GM23338 (cell line): ENCODE results near the gene ADGRG1.

Experiments used
- TF ChIP-seq, protein P1 (sequence below), 2 experiments: fragments of 200-600 bp in 1 of 2; sonication (generic) in 1 of 2; conservative IDR thresholded peaks; 2 replicates each; pipeline versions ENCODE4 v1.5.1 to v1.6.1; 2016 to 2017; ENCODE audit warnings: antibody characterized with exemption in 2 of 2, low read depth in 2 of 2, mild to moderate bottlenecking in 2 of 2, moderate library complexity in 1 of 2
- TF ChIP-seq, protein P2 (sequence below): IDR thresholded peaks from one replicate; pipeline ENCODE4 v1.6.1; 2018; ENCODE audit warnings: antibody characterized with exemption; ENCODE audit not compliant: unreplicated experiment

DNA sequence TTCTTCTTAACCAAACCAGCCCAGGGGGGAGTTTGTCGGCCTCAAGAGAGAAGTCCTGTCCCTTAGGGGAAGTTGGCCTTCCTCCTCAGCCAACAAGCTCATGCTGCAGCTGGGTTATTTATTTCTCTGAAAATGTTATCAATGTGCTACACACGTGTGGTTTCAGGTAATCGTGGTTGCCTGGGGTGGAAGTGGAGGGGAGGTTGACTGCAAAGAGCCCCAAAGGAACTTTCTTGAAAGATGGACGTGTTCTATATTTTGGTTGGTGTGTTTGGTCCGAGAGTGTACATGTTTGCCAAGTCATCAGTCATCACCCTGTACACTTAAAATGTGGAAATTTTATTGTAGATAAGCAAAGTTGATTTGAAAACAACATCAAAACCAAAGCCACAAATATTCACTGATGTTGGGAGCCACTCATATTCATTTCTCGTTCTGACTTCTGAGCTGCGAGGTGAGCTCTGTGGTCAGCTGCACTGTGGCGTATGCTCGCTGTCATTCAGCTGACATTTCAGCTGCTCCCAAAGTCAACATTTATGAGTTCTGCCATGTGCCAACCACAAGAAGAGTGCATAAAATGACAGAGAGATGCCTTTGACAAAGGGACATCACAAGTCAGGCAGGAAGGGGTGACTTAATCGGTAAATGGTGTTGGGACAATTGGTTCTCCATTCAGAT is 26.5 kb upstream of the ADGRG1 start:
- TF ChIP-seq, protein P1, sequence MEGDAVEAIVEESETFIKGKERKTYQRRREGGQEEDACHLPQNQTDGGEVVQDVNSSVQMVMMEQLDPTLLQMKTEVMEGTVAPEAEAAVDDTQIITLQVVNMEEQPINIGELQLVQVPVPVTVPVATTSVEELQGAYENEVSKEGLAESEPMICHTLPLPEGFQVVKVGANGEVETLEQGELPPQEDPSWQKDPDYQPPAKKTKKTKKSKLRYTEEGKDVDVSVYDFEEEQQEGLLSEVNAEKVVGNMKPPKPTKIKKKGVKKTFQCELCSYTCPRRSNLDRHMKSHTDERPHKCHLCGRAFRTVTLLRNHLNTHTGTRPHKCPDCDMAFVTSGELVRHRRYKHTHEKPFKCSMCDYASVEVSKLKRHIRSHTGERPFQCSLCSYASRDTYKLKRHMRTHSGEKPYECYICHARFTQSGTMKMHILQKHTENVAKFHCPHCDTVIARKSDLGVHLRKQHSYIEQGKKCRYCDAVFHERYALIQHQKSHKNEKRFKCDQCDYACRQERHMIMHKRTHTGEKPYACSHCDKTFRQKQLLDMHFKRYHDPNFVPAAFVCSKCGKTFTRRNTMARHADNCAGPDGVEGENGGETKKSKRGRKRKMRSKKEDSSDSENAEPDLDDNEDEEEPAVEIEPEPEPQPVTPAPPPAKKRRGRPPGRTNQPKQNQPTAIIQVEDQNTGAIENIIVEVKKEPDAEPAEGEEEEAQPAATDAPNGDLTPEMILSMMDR (conservative IDR thresholded peaks at IDR 0.05; ENCODE audit: low read depth in 2 of 2), result no peak
- TF ChIP-seq, protein P2, sequence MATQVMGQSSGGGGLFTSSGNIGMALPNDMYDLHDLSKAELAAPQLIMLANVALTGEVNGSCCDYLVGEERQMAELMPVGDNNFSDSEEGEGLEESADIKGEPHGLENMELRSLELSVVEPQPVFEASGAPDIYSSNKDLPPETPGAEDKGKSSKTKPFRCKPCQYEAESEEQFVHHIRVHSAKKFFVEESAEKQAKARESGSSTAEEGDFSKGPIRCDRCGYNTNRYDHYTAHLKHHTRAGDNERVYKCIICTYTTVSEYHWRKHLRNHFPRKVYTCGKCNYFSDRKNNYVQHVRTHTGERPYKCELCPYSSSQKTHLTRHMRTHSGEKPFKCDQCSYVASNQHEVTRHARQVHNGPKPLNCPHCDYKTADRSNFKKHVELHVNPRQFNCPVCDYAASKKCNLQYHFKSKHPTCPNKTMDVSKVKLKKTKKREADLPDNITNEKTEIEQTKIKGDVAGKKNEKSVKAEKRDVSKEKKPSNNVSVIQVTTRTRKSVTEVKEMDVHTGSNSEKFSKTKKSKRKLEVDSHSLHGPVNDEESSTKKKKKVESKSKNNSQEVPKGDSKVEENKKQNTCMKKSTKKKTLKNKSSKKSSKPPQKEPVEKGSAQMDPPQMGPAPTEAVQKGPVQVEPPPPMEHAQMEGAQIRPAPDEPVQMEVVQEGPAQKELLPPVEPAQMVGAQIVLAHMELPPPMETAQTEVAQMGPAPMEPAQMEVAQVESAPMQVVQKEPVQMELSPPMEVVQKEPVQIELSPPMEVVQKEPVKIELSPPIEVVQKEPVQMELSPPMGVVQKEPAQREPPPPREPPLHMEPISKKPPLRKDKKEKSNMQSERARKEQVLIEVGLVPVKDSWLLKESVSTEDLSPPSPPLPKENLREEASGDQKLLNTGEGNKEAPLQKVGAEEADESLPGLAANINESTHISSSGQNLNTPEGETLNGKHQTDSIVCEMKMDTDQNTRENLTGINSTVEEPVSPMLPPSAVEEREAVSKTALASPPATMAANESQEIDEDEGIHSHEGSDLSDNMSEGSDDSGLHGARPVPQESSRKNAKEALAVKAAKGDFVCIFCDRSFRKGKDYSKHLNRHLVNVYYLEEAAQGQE, result no peak
